ENCODE measurements around the gene AHCYL1. TPM values are rescaled to one million over a fixed set of nuclear protein-coding genes. Genes with fewer than 3 reads are reported as not detected.

Gene AHCYL1
- total RNA-seq, 2 donors from 2014 or later, result 64.9 to 67.3 TPM

DNA sequence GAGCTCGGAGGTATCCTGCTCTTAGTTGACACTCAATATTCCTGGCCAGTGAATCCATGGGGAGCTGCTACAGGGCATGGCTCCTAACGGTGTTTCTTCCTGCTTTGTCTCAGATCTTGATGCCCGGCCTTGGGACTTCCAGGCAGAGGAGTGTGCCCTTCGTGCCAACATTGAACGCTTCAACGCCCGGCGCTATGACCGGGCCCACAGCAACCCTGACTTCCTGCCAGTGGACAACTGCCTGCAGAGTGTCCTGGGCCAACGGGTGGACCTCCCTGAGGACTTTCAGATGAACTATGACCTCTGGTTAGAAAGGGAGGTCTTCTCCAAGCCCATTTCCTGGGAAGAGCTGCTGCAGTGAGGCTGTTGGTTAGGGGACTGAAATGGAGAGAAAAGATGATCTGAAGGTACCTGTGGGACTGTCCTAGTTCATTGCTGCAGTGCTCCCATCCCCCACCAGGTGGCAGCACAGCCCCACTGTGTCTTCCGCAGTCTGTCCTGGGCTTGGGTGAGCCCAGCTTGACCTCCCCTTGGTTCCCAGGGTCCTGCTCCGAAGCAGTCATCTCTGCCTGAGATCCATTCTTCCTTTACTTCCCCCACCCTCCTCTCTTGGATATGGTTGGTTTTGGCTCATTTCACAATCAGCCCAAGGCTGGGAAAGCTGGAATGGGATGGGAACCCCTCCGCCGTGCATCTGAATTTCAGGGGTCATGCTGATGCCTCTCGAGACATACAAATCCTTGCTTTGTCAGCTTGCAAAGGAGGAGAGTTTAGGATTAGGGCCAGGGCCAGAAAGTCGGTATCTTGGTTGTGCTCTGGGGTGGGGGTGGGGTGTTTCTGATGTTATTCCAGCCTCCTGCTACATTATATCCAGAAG, 69.2 kb downstream of the AHCYL1 start:
- intact Hi-C loops (cut with DNase I), result loop anchor here (2.0 kb wide), 2 partner anchors 51 to 53 kb away; no protein-coding TSS in a partner anchor
- DNase-seq (ENCODE audit: low spot score), result no peak

DNA sequence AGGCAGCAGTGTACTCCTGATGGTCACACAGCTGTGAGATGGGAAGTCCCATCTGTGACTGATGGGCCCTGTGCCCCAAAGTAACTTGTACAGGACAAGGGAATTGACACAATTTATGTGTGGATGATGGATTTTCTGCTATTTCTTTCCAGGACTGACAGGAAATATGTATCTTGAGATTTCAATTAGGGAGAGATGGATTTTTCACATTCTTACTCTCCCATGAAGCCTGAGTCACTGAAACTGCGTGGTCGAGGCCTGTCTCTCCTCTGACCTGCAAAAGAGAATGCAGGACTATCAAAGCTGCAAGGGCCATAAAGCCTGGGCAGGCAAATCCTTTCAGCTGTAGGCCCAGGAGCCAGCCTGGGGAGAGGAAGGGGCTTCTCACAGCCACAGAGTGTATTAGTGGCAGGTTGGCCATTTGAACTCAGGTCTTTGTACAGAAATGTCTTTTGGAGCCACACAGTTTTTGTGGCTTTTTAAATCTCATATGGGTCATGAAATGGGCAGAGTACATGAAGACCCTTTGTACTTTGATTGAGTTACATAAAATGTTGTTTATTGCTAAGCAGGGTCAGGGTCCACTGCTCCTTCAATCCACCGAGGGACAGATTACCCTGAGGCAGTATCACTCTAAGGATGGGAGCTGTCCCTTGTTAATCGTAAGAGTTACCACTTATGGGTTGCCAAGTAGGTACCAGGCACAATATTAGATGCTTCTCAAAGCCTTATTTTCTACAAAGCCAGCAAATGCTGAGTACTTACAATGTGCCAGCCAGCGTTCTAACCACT, 71.1 kb downstream of the AHCYL1 start:
- no peak for DNase-seq (ENCODE audit: low spot score)
- intact Hi-C loops (cut with DNase I), result loop anchor here in 1 of 2 donors (2.0 kb wide), 1 partner anchor 49 kb away; no protein-coding TSS in a partner anchor

DNA sequence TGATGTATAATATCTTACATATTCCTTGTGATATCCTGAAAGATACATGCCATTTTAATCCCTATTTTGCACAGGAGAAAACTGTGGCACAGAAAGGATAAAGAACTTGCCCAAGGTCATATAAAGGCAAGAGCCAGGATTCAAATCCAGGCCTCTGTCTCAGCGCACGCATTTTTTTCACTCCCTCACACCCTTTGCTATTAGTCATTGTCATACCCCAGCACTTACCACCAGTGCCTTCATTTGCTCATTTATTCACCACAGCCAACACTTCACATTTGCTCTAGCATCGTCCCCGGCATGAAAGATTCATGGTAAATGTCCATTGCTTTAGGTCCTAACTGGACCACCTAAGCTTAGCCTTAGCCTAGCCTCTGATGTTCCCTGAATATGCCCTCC, 71.7 kb downstream of the AHCYL1 start:
- intact Hi-C loops (cut with DNase I), result no loop called here
- peak; percentile 68 for DNase-seq (ENCODE audit: low spot score)

DNA sequence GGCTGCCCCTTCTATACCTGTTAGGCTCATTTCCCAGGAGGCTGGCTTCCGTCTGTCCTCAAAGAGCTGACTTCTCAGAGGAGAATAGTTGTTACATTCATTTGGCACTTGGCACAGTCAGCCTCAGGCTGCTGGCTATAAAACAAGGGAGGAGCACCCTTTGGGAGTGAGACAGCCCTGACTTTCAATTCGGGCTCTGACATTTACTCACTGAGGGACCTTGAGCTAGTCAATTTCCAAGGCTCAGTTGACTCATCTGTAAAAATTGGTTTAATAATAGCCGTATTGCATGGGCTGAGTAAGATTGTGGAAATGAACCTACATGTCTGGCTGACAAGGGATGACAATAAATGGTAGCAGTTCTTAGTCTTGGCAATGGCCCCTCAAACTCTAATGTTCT, 72.2 kb downstream of the AHCYL1 start:
- peak; percentile 80 for DNase-seq (ENCODE audit: low spot score)
- intact Hi-C loops (cut with DNase I), result no loop called here

DNA sequence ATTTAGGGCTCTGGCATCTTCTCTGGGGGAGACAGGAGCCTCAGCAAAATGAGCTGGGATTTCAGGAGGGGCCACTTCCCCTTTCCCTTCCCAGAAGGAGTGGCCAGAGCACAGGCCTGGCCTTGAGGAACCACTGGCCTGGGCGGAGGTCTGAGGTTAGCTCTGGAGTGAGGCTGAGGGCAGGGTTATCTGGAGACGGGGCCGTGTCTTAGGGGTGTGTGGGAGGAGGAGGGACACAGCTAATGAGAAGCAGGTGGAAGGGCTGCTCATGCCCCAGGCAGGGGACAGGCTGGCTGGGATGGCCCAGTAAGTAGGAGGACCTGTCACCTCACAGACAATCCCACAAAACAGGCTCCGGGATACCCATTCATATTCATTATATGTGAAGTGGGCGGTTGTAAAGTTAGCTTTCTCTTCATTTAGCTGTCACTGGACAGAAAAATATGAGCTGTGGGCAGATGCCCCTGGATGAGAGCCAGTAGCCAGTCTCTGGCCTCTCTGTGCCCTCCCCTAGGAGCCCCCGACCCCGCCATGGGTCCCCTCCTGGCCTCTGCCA, 73.5 kb downstream of the AHCYL1 start:
- peak; percentile 64 for DNase-seq (ENCODE audit: low spot score)
- intact Hi-C loops (cut with DNase I), result no loop called here

DNA sequence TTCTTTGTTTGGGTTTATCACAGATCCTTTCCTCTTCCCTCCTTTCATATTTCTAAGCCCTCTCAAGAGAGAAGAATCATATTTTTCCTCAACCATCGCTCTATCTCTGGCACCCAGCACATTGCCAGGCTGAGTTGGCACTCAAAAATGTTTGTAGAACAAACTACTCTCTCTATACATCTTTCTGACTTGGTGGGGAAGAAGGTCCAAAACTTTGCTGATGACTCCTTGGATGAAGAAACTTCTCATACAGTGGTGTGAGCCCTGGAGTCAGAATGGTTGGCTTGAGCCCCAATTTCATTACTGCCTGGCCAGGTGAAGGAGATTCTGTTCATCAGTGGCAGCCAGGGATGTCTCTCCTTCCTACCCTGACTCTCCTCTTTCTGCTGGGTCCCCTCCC, 74.0 kb downstream of the AHCYL1 start:
- DNase-seq (ENCODE audit: low spot score), result no peak
- intact Hi-C loops (cut with DNase I), result no loop called here

DNA sequence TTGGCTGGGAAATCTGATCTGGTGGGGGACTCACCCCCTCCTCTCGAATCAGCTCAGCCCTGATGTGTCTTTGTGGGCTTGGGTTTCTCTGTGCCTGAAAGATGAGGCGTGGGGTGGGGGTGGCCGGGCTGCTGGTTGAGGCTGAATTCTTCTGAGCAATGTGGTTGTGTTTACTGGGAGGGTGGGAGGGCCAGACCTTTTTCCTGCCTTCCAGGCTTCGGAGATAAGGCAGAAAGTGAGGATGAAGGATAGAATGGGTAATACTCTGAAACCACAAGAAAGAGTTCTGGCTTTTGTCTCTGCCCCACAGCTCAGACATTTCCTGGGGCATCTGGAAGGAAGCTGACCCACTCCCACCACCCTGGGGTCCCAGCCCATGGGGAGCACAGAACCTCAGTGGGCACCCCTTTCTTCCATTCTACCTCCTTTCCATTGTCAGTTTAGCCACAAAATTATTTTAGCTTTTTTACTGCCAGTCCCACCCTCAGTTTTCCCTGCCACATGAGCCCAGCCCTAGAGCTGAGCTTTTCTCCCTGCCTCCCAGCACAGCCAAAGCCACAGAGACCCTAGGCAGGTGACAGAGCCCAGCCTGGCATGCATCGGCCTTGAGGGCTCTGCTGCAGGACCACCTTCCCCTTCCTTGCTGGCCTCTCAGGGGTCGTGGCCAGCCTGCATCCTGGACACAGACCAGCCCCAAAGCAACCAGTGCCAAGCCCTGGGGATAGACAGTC, 74.7 kb downstream of the AHCYL1 start:
- DNase-seq (ENCODE audit: low spot score), result peak; percentile 73
- intact Hi-C loops (cut with DNase I), result no loop called here

DNA sequence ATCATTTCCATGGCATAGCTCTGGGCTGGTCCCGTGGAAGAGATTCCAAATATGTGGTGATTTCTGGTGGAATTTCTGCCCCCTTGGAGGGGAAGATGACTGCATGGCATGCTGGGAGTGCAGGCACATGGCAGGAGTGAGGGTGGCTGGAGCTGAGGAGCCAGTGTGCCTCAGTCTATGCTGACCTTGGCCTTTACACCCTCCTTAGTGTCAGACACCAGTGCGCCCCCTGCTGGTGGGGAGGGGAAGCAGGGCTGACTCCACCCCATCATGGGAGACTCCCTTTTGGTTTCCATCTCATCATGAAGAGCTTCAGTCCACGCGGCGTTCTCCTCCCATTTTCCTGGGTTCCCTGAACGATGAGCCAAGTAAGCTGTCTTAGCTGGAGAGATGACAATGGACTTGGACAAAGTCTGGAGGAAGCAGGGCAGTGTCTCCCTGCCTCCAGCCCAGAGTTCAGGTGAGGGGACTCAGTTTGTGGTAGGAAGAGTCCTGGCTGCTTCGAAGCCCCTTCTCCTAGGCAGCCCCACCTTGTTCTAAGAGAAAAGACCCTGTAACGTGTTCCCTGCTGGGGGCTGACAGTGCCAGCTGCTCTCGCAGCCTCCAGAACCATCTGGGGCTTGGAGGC, 75.6 kb downstream of the AHCYL1 start:
- DNase-seq (ENCODE audit: low spot score), result peak; percentile 83
- intact Hi-C loops (cut with DNase I), result no loop called here

DNA sequence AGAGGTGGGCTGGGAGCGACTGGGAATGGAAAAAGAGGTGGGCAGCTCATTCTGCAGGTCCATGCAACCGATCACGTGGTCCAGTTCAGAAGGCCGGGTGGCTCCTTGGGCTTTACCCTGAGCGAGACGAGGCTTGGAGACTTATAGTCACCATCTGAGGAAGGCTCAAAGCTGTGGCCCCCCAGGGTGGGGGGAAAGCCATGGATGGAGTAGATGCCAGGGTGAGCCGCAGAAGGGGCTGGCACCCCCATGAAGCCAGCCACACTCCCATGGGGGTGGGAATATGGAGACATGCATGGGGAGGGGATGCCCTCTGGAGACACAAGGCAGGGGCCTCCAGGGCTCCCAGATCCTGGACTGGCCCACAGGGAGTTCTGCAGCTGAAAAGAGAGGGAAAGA, 76.1 kb downstream of the AHCYL1 start:
- intact Hi-C loops (cut with DNase I), result no loop called here
- no peak for DNase-seq (ENCODE audit: low spot score)

DNA sequence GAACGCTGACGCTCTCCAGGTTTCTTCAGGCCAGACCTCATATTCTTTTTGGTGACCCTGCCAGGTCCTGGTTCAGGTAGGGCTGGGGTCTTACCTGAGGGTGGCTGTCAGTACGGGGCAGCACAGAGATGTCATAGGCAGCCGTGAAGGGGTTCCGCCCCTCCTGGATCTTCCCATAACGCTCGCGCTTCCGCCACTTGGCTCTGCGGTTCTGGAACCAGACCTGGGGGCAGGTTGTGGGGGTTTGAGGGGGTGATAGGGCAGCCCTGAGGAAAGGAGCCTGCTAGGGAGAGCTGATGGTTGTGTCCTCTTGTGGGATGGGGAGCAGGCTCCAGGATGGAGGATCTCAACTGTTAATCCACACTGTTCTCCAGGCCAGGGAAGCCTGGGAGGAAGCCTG, 76.8 kb downstream of the AHCYL1 start:
- no peak for DNase-seq (ENCODE audit: low spot score)
- intact Hi-C loops (cut with DNase I), result no loop called here

DNA sequence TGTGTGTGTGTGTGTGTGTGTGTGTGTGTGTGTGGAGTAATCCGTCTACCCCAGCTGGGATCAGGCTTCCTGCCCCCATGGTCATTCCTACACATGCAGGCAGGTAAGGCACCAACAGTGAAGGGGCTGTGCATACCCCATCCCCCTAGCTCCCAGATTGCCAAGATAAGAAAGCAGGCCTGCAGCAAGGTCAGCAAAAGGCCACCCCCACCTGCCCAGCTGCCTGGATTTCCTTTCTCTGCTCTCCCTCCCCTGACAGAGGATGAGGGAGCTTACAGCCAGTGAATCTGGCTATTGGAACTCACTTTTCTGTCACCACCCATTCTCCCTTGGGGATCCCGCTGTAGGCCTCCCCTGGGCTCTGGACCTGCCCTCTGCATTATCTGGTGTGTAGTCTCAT, 78.0 kb downstream of the AHCYL1 start:
- DNase-seq (ENCODE audit: low spot score), result no peak
- intact Hi-C loops (cut with DNase I), result no loop called here

DNA sequence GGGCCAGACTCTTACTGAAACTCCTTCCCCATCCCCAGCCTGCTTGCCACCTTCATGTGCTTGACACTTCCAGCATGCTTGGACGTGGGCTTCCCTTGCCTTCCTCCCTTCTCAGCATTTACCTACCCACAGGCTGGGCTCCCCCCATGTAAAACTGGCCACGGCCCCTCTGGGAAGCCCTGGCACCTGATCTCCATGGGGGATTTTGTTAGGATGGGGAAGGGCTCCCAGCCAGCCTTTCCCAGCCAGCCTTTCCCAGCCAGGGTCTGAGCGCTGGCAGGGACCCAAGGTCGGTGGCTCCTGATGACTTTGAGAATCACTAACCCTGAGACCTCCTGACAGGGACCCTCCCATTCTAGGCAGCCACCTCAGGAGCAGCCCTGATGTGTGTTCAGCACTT, 79.2 kb downstream of the AHCYL1 start:
- no peak for DNase-seq (ENCODE audit: low spot score)
- intact Hi-C loops (cut with DNase I), result no loop called here

DNA sequence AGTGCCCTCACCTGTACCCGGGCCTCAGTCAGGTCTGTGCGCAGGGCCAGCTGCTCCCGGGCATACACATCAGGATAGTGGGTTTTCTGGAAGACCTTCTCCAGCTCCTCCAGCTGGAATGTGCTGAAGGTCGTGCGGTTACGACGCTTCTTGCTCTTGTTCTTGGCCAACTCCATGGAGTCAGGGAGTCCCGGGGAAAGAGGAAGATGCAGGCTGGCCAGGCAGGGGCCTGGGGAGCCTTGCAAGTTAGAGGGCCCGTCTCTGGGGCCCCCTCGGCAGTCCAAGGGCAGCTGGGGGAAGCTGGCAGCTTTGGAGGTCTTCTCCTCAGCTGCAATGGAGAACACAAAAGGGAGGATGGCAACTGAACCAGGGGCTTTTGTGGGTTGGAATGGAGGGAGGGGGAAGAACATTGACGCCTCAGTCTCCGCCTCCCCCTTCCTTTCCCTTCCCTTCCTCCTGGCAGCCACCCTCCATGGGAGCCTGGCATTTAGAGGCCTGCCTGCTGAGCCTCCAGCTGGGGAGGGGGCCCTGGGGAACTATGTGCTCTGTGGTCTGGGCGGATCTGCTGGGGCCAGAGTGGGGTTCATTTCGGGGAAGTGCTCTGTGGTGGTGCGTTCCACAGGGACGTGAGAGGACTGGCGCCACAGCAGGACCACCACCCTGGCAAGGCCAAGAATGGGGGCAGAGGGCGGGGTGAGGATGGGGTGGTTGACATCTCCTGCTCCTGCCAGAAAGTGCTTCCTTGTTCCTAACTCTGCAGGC, 80.2 kb downstream of the AHCYL1 start:
- DNase-seq (ENCODE audit: low spot score), result no peak
- intact Hi-C loops (cut with DNase I), result no loop called here

DNA sequence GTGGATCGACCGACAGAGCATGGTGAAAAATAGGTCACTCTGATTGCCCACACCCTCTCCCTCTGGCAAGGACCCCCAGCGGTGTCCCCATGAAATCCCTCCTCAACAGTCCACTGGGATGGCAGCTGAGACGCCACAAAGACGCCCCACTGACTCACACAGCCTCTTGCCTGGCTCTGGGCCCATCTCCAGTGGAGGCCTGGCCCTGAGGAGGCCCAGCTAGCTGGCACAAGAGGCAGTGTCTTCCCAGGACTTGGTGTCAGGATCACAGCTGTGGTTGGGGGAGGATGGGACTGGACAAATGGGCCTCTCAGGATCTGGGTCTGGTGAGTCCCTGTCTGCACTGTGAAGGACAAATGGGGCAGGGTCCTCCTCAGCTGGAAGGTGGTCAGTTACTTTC, 81.3 kb downstream of the AHCYL1 start:
- DNase-seq (ENCODE audit: low spot score), result no peak
- intact Hi-C loops (cut with DNase I), result no loop called here

DNA sequence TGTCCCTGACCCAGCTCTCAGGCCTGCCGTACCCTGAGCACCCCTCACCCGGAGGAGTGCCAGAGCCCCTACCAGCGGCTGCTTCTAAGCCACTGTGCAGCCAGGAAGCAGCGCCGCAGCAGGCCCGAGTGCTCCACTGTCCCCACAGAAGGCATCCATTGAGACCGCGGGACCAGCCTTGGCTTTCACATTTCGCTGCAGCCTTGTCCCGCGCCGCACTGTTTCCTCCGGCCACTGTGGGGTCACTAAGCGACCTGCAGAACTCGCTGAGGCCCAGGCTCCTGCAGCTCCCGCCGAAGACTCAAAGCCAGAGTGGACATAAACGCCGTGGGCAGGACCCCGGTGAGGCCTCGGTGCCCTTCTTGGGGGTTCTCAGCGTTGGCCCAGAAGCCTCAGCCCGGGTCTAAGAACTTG, 82.9 kb downstream of the AHCYL1 start:
- intact Hi-C loops (cut with DNase I), result no loop called here
- no peak for DNase-seq (ENCODE audit: low spot score)

DNA sequence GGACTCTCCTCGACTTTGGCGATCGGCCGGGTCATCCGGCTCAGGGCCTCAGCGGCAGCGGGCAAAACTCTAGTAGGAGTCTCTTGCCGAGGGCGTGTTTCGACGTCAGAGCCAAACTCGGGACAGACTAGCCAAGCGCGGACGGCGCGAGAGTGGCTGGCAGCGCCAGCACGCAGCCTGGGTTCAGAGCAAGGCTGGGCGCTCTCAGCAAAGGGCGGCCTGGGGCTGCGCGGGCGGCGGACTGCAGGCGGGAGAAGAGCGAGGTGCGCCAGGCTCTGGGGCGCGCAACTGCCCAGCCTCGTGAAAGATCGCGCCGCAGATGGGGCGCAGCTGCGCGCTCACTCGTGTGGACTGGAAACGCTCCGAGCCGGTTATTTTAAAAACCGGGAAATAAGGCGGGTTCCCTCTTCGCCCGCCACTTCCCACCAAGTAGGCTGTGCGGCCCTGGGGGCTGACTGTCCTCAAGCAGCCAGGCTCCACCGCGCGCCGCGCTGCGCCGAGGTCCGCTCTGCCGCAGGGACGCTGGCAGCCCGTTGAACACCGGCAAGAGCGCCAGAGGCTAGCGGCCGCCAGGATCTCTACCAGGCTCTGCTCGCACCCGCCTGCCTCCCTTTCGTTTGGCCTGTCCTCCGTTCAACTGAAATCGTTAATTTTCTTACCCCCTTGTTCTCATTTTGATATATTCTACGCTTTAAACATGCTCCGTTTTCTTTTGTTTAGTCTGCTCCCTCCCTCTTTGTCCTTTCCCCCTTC, 83.5 kb downstream of the AHCYL1 start:
- intact Hi-C loops (cut with DNase I), result no loop called here
- no peak for DNase-seq (ENCODE audit: low spot score)

DNA sequence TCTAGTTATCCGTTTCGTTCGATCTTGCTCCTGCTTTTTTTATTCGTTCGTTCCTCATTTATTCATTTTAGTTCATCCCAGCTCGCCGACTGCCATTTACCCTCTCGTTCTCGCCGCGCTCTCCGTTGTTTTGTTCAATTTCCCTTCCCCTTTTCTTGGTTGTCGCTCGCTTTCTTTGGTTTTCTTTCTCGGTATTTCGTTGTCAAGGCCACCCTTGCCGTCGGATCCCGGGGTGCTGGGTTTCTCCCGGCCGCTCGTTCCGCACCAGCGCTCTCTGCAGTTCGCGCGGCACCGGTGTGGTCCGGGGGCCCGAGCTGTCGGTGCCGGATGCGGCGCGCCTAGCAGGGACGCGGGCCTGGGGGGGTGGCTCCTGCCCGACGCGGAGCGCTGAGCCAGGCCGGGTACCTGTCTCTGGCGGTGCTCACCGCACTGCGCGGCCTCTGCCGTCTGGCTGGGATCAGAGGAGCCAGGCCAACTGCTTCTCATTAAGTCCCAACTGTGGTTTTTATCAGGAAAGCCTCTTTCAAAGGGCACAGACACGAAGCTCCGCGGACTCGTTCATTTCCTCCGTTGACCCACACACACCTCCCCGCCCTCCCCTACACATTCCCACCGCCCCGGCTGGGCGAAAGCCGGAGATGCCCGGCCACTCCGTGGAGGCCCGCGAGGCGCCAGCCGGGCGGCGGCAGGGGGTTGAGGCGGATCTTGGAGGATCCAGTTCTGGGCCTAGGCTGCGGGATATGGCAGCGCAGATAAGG, 84.3 kb downstream of the AHCYL1 start:
- intact Hi-C loops (cut with DNase I), result no loop called here
- no peak for DNase-seq (ENCODE audit: low spot score)

Data from posterior vena cava (tissue), 2 donors.